IMR-90 (cell line): ENCODE data around the gene MB21D2. TPM values are rescaled to one million over a fixed set of nuclear protein-coding genes. Genes with fewer than 3 reads are reported as not detected.
A peak's percentile ranks its signal among the peaks of the same experiment; 100 is the strongest.

ENCODE experiments used
- ATAC-seq: fragments of 200-7000 bp; cut with Tn5 transposase; 2 replicates; pipeline ENCODE4 v1.9.1; 2020; ENCODE audit warnings: low read depth, mild to moderate bottlenecking, moderate library complexity
- BruUV-seq: library from RNA; stranded (reverse); fragments of 400-500 nt; replicated peaks from 2 replicates; lab custom pipeline; 2021; lab: Mats Ljungman, UMichigan
- CTCF ChIA-PET: fragments of 300-600 bp; formaldehyde crosslinking; extraction: SDS; loops from one replicate; lab custom pipeline; 2021; ENCODE audit warnings: antibody characterized with exemption; lab: Yijun Ruan, JAX
- POLR2A ChIA-PET: fragments of 300-600 bp; sonication (Branson Sonifier 250); formaldehyde crosslinking; loops from one replicate; lab custom pipeline; 2022; ENCODE audit warnings: antibody characterized with exemption; ENCODE audit not compliant: unreplicated experiment; lab: Charles Lee
- DNase-seq: peaks from one replicate; pipeline ENCODE4 v3.0.0; 2013
- H2AFZ ChIP-seq: replicated peaks from 2 replicates; pipeline ENCODE3; 2013; ENCODE audit warnings: low read length, mild to moderate bottlenecking; ENCODE audit not compliant: poor library complexity
- H2AK5ac ChIP-seq: 2 replicates; pipeline ENCODE4 v1.6.1; 2013; ENCODE audit warnings: low read depth, low read length, inconsistent platforms
- H2AK9ac ChIP-seq: replicated peaks from 2 replicates; pipeline ENCODE3; 2013; ENCODE audit warnings: mild to moderate bottlenecking, low read depth, low read length, moderate library complexity; ENCODE audit not compliant: poor library complexity
- H2BK120ac ChIP-seq: 2 replicates; pipeline ENCODE4 v1.6.1; 2013; ENCODE audit warnings: low read depth, low read length, inconsistent platforms
- H2BK15ac ChIP-seq: 3 replicates; pipeline ENCODE4 v1.6.1; 2013; ENCODE audit warnings: low read depth, low read length, inconsistent platforms
- H2BK20ac ChIP-seq: 2 replicates; pipeline ENCODE4 v1.6.1; 2013; ENCODE audit warnings: low read depth, mild to moderate bottlenecking, inconsistent platforms, low read length, moderate library complexity
- H2BK5ac ChIP-seq: 2 replicates; pipeline ENCODE4 v1.6.1; 2013; ENCODE audit warnings: mild to moderate bottlenecking, low read depth, low read length, inconsistent platforms; ENCODE audit not compliant: poor library complexity, severe bottlenecking
- H3K14ac ChIP-seq: replicated peaks from 2 replicates; pipeline ENCODE4 v1.6.1; 2013; ENCODE audit warnings: low read depth, low read length, inconsistent platforms
- H3K18ac ChIP-seq: 2 replicates; pipeline ENCODE4 v1.6.1; 2013; ENCODE audit warnings: low read depth, low read length, control low read depth
- H3K23ac ChIP-seq: 2 replicates; pipeline ENCODE4 v1.6.1; 2013; ENCODE audit warnings: low read depth, low read length, inconsistent platforms
- H3K27ac ChIP-seq: 2 replicates; pipeline ENCODE4 v1.5.1; 2013; ENCODE audit warnings: mild to moderate bottlenecking, control low read depth, low read length; ENCODE audit not compliant: insufficient read depth
- H3K27me3 ChIP-seq: 2 replicates; pipeline ENCODE4 v1.6.1; 2013; ENCODE audit warnings: low read length; ENCODE audit not compliant: control insufficient read depth, insufficient read depth
- H3K36me3 ChIP-seq: 2 replicates; pipeline ENCODE4 v1.6.1; 2013; ENCODE audit warnings: low read length, mixed read lengths; ENCODE audit not compliant: control insufficient read depth, insufficient read depth
- H3K4ac ChIP-seq: 2 replicates; pipeline ENCODE4 v1.6.1; 2013; ENCODE audit warnings: low read depth, low read length, inconsistent platforms
- H3K4me1 ChIP-seq: 2 replicates; pipeline ENCODE4 v1.6.1; 2013; ENCODE audit warnings: low read length, mixed read lengths; ENCODE audit not compliant: control insufficient read depth, insufficient read depth
- H3K4me2 ChIP-seq: 2 replicates; pipeline ENCODE4 v1.6.1; 2013; ENCODE audit warnings: low read depth, mild to moderate bottlenecking, control low read depth, low read length, moderate library complexity
- H3K4me3 ChIP-seq: 2 replicates; pipeline ENCODE4 v1.5.1; 2013; ENCODE audit warnings: low read depth, mild to moderate bottlenecking, control low read depth, low read length, moderate library complexity; ENCODE audit not compliant: insufficient read depth
- H3K56ac ChIP-seq: 2 replicates; pipeline ENCODE4 v1.6.1; 2013; ENCODE audit warnings: low read length, inconsistent platforms; ENCODE audit not compliant: insufficient read depth; ENCODE audit errors: extremely low read depth
- H3K79me1 ChIP-seq, 2 experiments: 2 replicates each; pipeline ENCODE4 v1.6.1; 2013; ENCODE audit warnings: low read length in 2 of 2, inconsistent platforms in 1 of 2, low read depth in 1 of 2
- H3K9ac ChIP-seq: 2 replicates; pipeline ENCODE4 v1.6.1; 2013; ENCODE audit warnings: low read depth, low read length, control low read depth
- H3K9me1 ChIP-seq: 2 replicates; pipeline ENCODE4 v1.6.1; 2013; ENCODE audit warnings: low read length, inconsistent platforms; ENCODE audit not compliant: insufficient read depth
- H3K9me3 ChIP-seq: 2 replicates; pipeline ENCODE4 v1.6.1; 2013; ENCODE audit warnings: low read length; ENCODE audit not compliant: control insufficient read depth, insufficient read depth
- H4K20me1 ChIP-seq: 2 replicates; pipeline ENCODE4 v1.6.1; 2013; ENCODE audit warnings: low read length, inconsistent platforms; ENCODE audit not compliant: insufficient read depth
- H4K5ac ChIP-seq: 2 replicates; pipeline ENCODE4 v1.6.1; 2013; ENCODE audit warnings: mild to moderate bottlenecking, low read depth, low read length, control low read depth
- H4K8ac ChIP-seq, 2 experiments: 2 replicates each; pipeline ENCODE4 v1.6.1; 2013; ENCODE audit warnings: low read depth in 2 of 2, low read length in 2 of 2, control low read depth in 1 of 2, inconsistent platforms in 1 of 2
- H4K91ac ChIP-seq: 2 replicates; pipeline ENCODE4 v1.6.1; 2013; ENCODE audit warnings: low read depth, low read length, inconsistent platforms; ENCODE audit not compliant: insufficient read depth
- MAFK ChIP-seq: IDR thresholded peaks from 2 replicates; pipeline ENCODE4 v1.6.1; 2012; ENCODE audit warnings: low read depth, low read length, improper control_type of control experiment
- MXI1 ChIP-seq: IDR thresholded peaks from 2 replicates; pipeline ENCODE4 v1.6.1; 2012; ENCODE audit warnings: low read depth, mild to moderate bottlenecking, low read length, moderate library complexity, borderline replicate concordance
- WGBS, 2 experiments: methylation state at CpG; one replicate each; pipeline versions ENCODE4 v1.1.5 to v1.1.7; 2013; ENCODE audit warnings: missing lambda C conversion rate in 2 of 2; ENCODE audit not compliant: insufficient read length in 1 of 2; ENCODE audit errors: extremely low coverage in 2 of 2; 5-methylcytosine and 5-hydroxymethylcytosine counted together
- dilution Hi-C: fragments of 300-500 bp; cut with HindIII; formaldehyde crosslinking; loops from one replicate; pipeline ENCODE4 v1.14.3; 2018; ENCODE audit warnings: low sequenced_read_pairs; ENCODE audit not compliant: unreplicated experiment
- in situ Hi-C: fragments of 300-500 bp; cut with MboI; formaldehyde crosslinking; loops from 3 replicates; pipeline ENCODE4 v1.14.3; 2019; ENCODE audit warnings: low sequenced_read_pairs, inconsistent platforms, mixed read lengths
- intact Hi-C: fragments of 100-400 bp; cut with micrococcal nuclease; formaldehyde crosslinking; loops from 2 replicates; pipeline ENCODE4 v1.10.0; 2022
- polyA plus RNA-seq, 3 experiments: library from polyadenylated mRNA; depleted of rRNA; stranded (reverse); fragments of >200 nt; gene quantifications; 2 replicates each; pipeline ENCODE4 v1.2.3, GENCODE V29; 2012; ENCODE audit warnings: low replicate concordance in 1 of 3
- total RNA-seq: library from RNA; depleted of rRNA; stranded (reverse); fragments of >200 nt; gene quantifications from 2 replicates; pipeline ENCODE4 v1.2.3, GENCODE V29; 2012

The MB21D2 gene
- total and polyA plus RNA-seq, 2 of the 4 experiments (the other 2 are of a cell fraction), result 13.6 to 44.8 TPM

GRCh38 chr3:192929146-192929545 lies 11.5 kb upstream of the MB21D2 start:
- Histone ChIP-seq H4K5ac (no peak overlapping the region), H2BK15ac (no peak overlapping the region), H4K20me1 (no peaks in the 10 kb centered on the region), H3K9me3 (no peaks in the 10 kb centered on the region), H3K4me2 (peak overlapping the region; percentile 26; the same call in 1 of the 2 replicates), H2AK5ac (no peak overlapping the region), H2BK20ac (no peak overlapping the region), H3K56ac (no peak overlapping the region), H3K27me3 (no peaks in the 10 kb centered on the region), H3K9me1 (no peaks in the 10 kb centered on the region), H3K27ac (no peak overlapping the region), H3K4me3 (no peak overlapping the region), H4K91ac (no peak overlapping the region), H3K4me1 (peaks cover 5% of the 10 kb centered on the region), H2AK9ac (no peak overlapping the region), H3K36me3 (no peaks in the 10 kb centered on the region), H4K8ac (no peak overlapping the region), H2BK120ac (no peak overlapping the region), H3K79me1 (no peaks in the 10 kb centered on the region), H2BK5ac (no peak overlapping the region), H3K9ac (no peak overlapping the region), H3K14ac (no peak overlapping the region), H2AFZ (no peak overlapping the region), H3K23ac (no peak overlapping the region), H3K18ac (no peak overlapping the region; the same call in 1 of the 2 replicates), H3K4ac (no peak overlapping the region)
- TF ChIP-seq MAFK, result 0 out of 2 replicates have a peak, but pooled peaks have one; percentile 22
- no peak for TF ChIP-seq MXI1
- in situ Hi-C loops (no loop called here), intact Hi-C loops (no loop called here), dilution Hi-C loops (no loop called here)
- ChIA-PET POLR2A (no interaction called here), CTCF (interaction anchor here (0.9 kb wide), 1 partner anchor 116 kb away, joined by 3 read pairs; no protein-coding TSS in a partner anchor)
- no TSS peak for BruUV-seq
- WGBS, 2 experiments, result no CpG with 5 or more reads among the region's 2 CpGs
- DNase-seq (peak; percentile 62), ATAC-seq (peak; percentile 46)
